GM21576 (cell line): ENCODE measurements around the gene SMAD7.
A peak's percentile ranks its signal among the peaks of the same experiment; 100 is the strongest.

ENCODE experiments used
- ATAC-seq: cut with Tn5 transposase; IDR thresholded peaks from one replicate; pipeline ENCODE4 v1.9.1; 2021; ENCODE audit warnings: mild to moderate bottlenecking, moderate library complexity; ENCODE audit not compliant: unreplicated experiment

SMAD7 gene

DNA sequence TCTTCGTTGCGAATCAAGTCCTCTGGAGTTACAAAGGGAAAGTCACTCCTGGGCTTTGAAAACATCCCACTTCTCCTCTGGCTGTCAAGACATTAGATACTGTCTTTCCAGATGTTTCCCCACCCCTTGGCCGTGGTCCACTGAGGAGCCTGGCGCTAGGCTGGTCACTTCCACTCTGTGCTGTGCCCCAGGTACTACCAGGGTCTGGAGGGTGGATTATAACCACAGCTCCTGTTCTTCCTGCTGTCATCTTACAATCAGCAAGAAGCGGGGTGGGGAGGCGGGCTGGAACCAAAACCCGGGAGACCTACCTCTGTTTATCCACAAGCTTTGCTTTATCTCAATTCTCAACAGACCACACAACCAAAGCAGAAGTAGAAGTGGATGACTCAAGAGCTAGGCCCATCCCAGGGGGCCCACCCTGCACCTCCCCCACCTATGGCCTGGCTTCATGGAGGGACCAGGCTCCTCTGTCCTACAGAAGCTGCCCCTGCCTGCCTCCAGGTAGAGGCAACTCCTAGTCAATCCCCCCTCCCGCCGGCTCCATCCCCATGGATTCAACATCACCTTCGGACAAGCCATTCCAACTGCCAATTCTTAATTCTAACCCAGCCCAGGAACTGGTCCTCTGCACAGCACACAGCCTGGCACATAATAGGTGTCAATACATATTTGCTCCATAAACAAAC lies 17.8 kb downstream of the SMAD7 start:
- no peak for ATAC-seq

DNA sequence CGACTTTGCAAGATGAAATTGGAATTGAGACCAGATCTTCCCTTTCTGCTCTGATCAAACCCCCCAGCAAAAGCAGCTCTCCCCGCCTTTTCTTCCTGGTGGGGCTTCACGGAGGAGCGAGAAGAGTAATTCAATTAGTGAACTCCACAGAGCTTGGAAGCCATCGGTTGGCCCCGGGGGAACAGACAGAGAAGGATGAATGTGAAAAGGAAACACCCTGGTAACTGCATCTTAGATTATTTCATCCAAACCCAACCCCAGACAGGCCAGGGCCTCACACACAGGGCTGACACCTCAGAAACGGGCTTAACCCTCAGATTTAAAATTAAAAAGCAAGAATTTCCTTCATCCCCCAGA lies 18.3 kb downstream of the SMAD7 start:
- ATAC-seq = no peak

DNA sequence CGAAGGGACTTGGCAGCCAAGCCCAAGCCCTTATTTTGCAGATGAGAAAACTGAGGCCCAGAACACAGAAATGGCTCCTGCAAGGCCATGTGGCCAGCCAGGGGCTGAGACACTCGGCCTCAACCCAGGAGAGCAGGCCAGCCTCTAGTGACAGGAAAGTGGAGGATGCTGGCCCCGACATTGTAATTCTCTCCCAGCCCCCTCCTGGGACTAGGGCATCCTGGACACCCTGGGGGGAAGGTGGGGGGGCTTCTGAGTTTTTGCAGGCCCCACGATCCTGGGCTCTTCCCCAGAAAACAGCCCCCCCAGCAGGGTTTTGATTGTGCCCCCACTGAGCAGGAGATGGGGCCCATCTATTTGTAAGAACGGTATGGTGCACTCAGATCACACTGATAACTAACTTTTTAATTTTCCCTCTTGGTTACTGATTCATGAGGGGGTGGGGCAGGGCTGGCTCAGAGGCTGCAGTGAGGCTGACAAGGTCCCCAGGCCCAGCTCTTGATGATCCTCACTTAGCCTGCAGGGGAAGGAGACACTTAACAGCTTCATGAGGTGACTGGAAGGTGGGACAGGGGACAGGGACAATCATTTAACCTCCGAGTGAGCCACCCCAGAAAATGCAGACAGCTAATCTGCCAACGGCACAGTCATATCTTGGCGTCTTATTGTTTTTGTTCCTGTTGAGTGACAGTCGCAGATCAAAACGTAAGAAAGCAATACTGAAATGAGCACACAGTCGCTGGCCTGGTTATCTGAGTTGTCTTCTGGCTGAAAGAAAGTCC lies 18.9 kb downstream of the SMAD7 start:
- ATAC-seq = no peak

DNA sequence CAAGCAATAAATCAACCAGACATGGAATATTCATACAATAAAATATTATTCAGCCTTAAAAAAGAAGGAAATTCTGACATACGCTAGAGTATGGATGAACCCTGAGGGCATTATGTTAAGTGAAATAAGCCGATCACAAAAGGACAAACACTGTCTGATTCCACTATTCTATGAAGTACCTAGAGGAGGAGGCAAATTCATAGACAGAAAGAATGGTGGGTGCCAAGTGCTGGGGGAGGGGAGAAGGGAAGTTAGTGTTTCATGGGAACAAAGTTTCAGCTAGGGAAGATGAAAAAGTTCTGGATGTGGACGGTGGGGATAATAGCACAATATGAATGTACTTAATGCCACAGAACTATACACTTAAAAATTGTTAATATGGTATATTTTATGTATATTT lies 19.8 kb downstream of the SMAD7 start:
- no peak for ATAC-seq

DNA sequence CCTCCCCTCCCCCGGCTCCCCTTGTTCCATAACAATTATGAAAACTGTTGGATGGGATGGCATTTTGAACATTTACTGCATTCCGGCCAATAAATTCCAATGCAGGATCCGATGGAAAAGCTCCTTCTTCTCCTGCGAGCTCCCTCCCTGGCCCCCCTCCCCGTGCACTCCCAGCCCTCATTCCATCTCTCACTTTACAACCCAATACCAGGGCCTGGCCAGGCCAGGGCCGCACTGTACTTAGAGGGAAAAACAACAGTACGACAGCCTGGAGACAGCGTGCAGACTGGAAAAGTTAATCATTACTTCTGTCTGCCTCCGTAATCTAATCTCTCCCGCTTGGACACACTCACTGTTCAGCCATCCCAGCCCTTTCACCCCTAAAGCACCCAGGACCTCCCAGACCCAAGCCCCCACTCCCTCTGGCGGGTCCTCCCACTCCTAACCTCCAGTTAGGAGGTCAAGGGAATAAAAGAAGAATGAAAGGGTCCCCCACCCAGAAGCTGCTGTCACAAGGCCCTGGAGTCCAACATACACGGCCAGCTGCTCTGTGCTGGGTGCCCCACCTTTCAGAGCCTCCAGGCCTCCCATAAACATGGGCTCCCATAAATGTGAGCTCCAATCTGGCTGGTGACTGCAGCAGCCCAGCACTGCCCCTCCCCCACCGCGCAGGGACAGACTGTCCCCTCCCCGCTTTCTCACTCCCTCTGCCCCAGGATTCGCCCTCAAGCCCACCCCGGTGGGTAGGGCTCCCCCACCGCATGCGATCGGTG lies 20.6 kb downstream of the SMAD7 start:
- ATAC-seq = no peak

DNA sequence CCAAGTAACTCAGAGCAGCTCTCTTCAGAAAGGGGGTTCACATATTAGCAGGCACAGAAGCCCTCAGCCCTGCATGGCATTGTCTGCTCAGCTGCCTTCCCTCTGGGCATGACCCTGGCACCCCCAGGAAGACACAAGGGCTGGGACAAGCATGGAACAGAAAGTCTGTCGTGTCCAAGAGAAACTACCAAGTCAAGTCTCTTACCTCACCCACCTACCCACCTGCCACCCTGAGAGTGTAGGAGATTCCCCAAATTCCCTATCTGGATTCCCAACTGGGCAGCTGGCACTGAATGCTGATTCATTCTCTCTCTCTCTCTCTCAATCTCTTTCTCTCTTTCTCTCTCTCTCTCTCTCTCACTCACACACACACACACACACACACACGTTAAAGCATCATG lies 21.6 kb downstream of the SMAD7 start:
- ATAC-seq = no peak

DNA sequence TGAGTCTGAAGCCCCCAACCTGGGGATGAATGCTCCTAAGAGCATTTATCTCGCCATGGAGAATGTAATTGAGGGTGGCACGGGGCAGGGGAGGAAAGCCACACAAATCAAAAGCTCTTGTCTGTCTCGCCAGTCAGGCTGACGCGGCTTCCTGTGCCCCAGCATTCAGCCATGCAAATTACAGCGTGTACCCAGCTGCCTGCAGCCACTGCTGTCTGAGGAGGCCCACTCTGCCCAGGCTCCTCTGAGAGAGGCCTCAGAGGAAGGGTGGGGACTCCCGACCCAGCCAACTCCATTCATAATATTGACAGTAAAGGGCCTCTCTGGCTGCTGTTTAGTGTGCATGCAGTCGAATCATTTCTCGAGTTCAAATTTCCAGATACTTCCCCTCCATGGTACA lies 22.0 kb downstream of the SMAD7 start:
- peak; percentile 74 for ATAC-seq

DNA sequence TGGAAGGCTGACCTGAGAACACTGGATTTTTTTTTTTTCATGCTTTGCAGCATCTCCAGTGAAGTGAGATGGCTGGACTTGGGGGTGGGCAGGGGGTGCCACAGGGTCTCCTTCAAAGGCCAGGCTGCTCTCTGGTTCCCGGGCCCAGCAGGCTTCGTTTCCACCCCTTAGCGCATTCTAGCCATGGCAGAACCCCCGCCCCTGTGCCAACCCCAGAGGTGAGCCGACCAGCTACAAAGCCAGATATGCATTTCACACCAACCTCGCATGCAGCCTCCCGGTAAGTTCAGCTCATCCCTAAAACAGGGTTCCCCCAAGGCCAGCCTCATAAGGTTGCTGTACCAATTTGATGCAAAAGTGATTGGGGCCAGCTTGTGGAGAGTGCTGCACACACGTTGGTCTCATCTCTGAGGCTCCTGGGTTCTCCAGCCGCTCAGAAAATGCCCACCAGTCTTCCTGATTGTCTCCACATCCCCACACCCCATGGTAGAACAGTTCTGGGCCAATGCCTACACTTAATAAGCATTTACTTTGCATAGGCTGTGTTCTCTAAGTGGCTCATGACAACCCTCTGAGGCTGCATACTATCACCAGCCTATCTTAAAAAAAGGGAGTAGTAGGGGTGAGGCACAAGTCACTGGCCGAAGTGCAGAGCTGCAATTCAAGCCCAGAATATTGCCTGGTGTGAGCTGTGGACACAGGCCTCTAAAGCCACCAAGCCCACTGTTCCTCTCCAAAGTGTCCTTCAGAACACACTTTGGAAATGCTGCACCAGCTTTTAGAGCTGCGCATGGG lies 23.3 kb downstream of the SMAD7 start:
- no peak for ATAC-seq

DNA sequence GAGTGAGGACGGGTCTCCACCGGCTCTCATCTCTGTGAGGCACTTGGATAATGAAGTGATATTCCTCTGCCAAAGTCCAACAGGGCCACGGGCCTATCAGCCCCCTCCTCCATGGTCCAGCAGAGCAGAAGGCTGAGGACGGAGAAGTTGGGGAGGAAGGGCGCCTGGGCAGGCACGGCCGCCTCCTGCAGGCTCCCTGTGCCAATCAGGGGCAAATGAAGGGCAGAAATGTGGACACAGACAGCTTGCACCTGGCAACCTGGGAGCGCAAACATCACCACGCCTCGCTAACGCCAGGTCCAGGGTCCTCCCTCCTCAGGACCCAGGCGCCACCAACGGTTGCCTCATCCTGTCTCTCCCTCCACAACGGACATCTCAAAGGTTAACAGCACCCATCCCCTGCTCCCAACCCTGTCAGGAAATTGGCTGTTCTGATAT lies 24.3 kb downstream of the SMAD7 start:
- ATAC-seq = no peak

DNA sequence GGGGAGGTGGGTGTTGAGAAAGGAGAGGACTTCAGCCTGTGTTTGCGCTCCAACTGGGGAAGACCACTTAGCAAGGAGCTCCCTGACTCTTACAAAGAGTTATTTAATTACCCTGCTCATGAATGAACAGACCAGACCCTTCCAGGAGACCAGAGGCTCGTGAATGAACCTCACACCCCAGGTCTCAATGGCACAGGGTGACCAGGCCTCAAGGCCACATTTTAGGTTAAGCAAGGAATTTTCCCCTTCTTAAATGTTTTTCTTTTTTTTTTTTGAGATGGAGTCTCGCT lies 25.3 kb downstream of the SMAD7 start:
- no peak for ATAC-seq

DNA sequence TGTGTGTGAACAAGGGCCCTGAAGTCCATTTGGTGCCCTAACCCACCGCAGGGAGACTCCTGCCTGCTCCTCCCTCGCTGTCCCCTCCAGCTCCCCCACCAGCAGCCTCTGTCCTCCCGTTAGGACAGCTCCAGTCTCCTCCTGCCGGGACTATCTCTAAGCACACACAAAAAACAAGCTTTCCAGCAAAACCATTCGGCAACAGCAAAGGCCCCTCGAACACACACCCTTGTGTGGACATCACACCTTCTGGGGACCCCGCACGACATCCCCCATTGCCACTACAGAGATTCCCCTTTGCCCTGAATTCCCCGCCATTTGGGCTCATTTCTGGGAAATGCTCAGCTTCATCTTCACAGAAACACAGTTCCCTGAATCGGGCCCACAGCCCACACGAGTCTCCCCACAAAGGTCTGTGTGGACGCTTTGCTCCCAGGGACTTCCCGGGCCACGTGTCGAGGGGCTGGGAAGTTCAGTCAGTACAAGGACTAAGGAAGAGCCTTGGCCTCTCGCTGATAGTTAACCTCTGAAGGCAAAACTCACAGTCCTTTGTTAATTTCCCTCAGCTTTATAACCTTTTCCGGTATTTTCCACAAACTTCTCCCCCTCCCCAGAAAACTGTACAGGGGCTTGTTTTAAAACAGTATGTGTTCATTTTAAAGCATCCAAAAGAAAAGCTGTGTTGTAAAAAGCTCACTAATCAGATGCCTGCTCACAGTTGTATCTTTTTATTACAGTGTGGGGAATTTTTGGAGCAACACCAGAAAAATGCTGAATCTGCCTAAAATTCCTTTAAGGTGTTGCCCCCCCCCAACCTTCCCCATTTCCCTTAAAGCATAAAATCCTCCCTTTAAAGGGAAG lies 25.9 kb downstream of the SMAD7 start:
- ATAC-seq = no peak

DNA sequence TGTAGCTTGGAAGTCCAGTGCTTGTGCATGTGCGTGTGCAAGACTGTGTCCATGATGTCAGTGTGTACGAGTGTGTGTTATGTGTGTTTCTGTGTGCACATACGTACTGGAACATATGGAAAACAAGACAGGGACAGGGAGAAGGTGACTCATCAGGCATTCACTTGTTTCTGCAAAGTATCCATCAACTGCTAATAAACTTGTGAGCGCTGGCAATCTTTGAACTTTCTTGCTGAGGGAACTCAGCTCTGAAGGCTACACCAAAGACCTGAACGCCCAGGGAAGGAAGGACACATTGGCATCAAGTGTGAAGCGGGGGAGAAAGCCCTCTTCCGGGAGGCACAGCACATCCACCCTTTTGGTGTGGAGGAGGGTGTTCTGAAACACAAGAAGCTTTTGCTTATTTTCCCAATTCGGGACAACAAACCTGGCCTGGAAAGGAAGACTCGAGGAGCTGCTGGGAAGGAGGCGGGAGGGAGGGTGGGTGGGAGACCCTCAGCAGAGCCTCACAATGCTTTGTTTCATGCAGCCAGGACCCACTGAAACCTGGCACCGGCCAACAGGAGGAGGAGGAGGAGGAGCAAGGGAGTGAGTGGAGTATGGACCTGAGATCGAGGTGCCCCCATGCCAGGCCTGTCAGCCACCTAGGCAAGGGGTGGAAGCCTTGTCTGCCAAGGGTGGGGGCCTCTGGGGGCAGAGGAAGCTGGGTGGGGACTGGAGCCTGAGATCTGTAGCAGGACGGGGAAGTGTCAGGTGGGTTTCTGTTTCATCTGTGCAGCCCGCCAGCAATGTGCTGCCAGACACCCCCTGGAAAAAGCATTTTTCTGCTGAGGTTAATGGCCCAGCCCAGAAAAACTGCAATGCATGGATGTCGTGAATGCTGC lies 26.8 kb downstream of the SMAD7 start:
- ATAC-seq = no peak

DNA sequence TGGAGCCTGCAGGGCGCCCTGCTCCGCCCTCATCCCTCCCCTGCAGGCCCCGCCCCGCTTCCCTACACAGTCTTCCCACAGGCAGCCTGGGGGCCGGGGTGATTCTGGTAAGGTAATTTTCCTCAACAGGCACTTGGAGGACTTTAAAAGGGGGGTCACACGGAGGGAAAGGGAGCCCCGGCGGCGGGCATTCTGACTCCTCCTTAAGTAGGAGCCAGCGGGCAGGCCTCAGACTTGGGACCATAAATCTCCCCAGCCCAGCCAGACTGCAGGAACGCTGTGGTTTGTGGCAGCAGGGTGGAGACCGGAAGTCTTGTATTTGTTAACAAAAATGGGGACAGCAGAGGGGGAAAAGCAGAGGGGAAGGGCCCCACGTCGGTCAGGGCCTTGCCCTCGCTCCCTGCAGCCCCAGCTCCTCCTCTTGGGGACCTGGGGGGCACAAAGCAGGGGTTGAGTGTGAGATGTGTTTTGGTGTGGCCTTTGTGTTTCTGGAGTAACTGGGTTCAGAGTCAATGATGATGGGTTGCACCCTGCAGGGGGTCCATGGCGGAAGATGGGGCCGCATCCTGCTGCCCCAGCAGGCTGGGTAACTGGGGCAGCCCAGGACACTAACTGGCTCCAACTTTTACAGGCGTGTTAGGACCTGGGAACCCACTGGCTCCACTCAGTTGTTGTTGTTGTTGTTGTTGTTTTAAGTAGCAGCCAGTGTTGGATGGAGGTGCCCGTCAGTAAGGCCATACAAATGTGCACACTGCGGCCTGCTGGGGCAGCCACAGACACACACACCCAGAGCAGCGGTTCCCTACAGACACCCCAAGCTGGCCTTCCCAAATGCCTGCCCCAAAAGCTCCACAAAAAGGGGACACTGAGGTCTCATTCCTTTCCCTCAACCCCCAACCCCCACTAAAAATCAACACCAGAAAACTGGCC lies 27.7 kb downstream of the SMAD7 start:
- ATAC-seq = no peak

DNA sequence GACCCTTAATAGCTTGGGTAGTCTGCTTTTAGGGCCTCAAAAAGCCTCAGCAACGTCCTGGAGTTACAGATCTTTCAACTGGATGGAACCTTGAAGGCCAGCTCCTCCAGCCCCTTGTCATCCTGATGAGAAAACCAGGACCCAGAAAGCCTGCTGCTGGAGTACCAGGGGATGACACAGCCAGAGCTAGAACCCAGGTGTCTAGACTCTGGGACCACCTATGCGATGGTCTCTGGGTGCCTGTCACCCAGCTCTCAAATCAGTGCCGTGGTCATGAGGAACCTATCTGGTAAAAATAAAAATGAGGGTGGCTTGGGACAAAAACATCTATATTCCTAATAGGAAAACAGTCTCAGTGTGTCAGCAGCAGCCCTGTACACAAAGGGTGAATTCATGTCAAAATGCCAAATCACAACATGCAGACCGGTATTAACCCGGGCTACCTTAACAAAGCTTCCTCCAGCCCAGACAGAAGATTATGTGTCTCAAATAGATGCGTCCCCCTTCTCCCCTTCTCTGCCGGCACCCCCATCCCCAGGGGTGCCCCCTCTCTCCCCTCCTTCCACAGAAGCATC lies 28.5 kb downstream of the SMAD7 start:
- ATAC-seq = no peak

DNA sequence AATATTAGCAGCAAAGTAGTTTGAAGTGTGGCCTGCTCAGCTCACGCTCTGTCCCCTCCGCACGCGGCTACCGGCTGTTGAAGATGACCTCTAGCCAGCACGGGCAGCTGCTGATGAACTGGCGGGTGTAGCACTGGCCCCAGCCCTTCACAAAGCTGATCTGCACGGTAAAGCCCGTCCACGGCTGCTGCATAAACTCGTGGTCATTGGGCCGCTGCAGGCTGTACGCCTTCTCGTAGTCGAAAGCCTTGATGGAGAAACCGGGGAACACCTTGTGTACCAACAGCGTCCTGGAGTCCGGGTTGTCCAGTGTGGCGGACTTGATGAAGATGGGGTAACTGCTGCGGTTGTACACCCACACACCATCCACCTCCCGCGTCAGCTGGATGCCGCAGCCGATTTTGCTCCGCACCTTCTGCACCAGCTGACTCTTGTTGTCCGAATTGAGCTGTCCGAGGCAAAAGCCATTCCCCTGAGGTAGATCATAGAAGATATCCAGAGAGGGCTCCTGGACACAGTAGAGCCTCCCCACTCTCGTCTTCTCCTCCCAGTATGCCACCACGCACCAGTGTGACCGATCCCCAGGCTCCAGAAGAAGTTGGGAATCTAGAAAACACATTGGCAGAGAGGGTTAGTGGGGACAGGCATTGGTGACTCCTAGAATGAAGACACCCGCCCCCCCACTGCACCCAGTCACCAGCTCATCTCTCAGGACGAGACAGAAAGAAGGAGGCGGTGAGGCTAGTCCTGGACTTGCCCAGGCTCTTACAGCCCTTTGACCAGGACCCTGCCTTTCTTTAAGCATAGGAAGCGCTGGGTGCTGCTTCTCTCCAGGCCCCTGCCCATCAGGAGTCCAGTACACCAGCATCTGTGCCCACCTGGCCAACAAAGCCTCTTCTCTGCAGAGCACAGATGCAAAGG lies 29.2 kb downstream of the SMAD7 start:
- no peak for ATAC-seq

DNA sequence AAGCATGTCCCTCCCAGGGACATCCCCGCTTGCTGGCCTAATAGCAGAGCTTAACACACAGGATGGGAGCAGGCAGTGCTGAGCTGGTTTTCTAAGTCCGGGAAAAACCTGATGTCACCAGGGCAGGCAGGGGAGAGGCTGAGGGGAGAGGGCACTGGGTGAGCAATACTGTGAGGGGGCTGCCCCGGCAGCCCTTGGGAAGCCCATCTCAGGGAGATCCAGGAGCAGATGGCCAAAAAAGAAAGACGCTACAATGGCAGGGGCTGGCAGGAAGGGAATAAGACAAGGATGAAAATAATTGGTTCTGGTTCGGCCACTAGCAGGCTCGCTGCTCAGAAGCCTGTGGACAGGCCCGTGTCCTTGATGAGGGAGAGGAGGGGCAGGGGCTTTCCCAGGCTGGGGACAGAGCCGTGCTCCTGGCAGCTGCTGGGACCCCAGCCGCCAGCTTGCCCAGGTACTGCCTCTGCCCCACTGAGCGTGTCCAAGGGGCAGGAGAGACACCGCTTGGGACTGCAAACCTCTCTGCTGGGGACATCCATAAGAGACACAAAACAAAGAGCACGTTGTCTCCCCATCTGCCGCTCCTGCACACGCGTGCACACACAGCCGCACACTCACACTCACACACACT lies 30.2 kb downstream of the SMAD7 start:
- ATAC-seq = no peak
